Raji (cell line): ENCODE results near the gene BACE1-AS.

Experiments used
- POLR2A ChIP-seq: IDR thresholded peaks from 2 replicates; pipeline ENCODE4 v1.6.1; 2011; ENCODE audit warnings: low read depth, low read length, control low read depth; ENCODE audit not compliant: insufficient read depth

The BACE1-AS gene

GRCh38 chr11:117282956-117283355, 8.2 kb upstream of the BACE1-AS start:
- TF ChIP-seq POLR2A: no peak

DNA sequence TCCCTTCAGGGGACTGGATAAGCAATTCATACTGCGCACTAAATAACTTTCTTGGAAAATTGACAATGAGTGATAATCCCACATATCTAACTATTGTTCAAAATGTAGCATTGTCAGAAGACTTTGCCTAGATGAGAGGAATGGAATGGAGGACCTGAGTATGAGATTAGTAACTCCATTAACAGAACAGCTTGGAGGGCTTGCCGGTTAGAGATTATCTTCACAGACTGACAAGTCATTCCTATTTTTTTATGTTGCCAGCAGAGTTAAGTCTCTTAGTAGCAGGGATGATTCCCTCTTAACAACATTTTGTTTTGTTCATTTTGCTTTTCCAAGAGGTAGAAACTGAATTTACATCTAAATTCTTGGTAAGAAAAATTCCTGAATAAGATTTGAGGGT, 7.1 kb upstream of the BACE1-AS start:
- no peak for TF ChIP-seq POLR2A

GRCh38 chr11:117286588-117286987, 4.6 kb upstream of the BACE1-AS start:
- no peak for TF ChIP-seq POLR2A

DNA sequence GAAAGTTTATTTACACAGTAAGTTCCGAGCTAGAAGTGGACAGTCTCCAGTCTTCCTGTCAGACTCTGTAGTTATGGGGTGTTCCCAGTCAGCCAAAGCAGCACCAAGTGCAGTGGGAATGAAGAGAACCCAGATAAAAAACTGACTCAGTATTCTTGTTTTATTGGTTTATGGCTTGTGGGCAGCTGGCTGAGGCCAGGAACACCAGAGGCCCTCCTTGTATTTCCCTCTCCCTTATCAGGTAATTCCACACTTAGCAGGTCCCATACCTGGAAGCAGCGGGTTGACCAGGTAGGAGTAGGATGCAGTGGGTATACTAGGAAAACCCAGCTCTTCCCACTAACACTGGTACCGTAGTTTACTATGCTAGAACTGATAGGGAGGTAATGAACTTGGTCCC, 3.5 kb upstream of the BACE1-AS start:
- no peak for TF ChIP-seq POLR2A

- TF ChIP-seq POLR2A: no peak
These were observed 1.4 kb upstream of the BACE1-AS start for GRCh38 chr11:117289795-117290194.

DNA sequence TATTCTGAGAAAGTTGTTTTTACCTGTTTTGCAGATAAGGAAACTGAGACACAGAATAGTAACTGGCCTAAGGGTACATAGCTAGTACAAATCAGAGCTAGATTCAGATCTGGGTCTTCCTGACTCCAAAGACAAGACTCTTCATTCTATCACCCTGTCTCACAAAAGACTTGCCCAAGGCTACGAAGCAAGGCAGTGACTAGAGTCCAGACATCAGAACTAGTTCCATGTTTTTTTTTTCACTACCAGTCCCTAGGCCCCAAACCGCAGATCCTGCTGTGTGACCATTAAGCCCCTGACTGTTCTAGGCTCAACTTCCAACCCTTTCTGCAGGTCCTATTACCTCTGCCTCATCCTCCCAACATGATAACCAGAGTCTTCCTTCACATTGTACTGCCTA, 1.5 kb downstream of the BACE1-AS start:
- no peak for TF ChIP-seq POLR2A

DNA sequence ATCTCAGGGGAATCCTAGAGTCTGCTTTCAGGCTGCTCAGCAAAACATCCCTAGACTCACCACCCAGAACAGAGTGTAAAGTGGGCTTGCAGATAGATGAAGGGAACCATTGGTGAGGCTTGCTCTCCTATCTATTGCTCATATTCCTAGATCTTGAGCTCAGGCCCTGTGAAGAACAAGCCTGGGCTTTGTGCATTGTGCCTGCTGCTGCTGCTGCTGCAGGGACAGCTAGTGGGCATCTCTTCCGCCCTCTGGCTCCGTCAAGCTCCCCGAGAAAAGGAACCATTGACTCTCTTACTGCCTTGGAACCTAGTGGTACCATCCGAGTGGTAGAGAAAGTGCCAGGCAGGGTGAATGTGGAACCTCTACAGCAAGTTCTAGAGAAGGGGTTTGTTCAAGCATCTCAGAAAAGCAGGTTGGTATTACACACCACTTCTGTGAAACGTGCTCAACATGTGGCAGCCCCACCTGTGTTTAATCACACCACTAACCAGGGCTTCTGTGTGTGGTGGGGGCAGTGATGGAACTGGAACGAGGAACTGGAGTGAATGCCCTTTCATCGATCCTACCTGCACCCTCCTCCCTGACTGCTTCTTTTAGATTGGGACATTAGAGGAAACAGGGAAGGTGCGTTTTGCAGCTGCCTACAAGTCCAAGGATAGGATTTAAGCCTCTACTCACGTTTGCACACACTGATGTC, 4.4 kb downstream of the BACE1-AS start:
- no peak for TF ChIP-seq POLR2A

GRCh38 chr11:117296881-117297280, 5.7 kb downstream of the BACE1-AS start:
- TF ChIP-seq POLR2A: no peak

DNA sequence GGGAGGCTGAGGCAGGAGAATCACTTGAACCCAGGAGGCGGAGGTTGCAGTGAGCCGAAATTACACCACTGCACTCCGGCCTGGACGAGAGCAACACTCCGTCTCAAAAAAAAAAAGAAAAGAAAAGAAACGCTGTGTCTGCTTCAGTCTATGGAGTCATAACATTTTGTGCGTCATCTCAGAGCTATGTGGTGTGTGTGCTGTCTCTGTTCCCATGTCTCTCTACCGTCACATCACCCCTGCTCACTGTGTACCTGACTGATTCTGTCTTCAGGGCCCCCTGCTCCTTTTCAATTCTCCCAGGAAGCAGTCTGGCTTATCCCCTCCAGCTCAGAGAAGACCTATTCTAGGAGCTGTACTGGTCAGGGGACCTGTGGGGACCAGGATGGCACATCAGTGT, 7.0 kb downstream of the BACE1-AS start:
- TF ChIP-seq POLR2A: no peak

DNA sequence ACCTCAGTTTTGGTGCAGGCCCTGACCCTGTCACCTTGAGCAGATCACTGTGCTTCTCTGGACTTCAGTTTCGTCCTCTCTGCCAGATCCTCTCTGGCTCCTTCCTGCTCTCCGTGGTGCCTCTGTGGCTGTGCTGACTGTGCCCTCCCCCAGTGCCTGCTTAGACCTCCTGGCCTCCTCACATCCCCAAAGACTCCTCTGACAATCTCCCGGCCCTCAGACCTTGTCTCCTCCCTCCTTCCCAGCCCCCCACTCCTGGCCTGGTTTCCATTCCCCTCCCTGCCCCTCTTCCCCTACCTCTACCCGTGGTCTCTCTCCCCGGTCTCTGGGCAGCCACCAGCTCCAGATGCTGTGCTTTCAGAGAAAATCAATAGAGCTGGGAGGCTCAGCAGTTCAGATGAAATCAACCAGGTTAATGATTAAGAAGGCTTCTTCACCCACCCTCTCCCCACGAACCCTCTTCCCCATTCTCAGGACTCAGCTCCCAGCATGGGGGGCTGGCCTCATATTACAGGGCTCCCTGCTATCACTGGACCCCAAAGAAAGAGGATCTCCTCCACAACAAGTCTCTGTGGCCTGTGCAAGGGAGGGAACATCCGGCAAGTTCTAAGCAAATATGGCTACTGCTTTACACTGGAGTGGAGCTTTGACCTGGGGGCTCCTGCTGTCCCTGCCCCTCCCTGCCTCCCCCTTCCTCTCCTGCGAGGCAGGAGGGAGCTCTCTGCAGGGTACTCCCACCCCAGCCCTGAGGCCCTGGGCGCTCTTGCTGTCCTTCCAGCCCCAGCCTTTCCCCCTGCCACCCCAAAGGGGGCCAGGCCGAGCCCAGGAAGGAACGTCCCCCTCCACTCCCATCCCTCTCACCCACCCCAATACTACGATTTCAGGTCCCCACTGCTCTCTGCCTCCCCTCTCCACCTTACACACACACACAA, 8.5 kb downstream of the BACE1-AS start:
- TF ChIP-seq POLR2A: no peak

DNA sequence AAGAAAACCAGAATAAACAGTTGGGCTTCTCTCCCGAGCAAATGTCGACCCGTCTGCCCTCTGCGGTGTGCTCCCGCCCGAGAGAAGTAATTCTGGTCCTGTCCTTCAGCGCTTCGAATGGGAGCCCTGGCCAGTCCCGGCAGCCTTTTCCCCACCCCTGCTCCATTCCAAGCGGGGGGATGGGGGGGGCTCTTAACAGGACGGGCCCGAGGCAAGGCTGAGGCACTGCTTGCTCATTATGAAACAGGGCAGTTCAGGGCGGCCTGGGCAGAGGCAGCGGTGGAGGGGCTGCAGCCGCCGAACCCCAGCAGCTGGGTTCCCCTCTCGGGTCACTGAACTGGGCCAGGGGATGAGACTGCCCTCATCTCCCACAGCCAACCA, 9.1 kb downstream of the BACE1-AS start:
- no peak for TF ChIP-seq POLR2A

GRCh38 chr11:117300773-117301172, 9.6 kb downstream of the BACE1-AS start:
- no peak for TF ChIP-seq POLR2A

DNA sequence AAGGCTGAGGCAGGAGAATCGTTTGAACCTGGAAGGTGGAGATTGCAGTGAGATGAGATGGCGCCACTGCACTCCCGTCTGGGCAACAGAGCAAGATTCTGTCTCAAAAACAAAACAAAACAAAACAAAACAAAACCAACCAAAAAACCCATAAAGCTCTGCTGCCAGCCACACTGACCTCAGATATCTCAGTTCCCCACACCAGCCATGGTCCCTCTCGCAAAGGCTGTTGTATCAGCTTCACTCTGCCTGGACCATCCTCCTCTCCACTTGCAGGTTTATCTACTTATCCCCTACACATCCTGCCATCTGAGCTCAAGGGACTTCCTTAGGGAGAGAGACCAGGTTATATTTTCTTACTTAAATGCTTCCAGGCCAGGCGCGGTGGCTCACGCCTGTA, 11.1 kb downstream of the BACE1-AS start:
- TF ChIP-seq POLR2A: no peak

GRCh38 chr11:117303101-117303500, 12.0 kb downstream of the BACE1-AS start:
- TF ChIP-seq POLR2A: no peak

GRCh38 chr11:117303646-117304315, 12.6 kb downstream of the BACE1-AS start:
- no peak for TF ChIP-seq POLR2A

DNA sequence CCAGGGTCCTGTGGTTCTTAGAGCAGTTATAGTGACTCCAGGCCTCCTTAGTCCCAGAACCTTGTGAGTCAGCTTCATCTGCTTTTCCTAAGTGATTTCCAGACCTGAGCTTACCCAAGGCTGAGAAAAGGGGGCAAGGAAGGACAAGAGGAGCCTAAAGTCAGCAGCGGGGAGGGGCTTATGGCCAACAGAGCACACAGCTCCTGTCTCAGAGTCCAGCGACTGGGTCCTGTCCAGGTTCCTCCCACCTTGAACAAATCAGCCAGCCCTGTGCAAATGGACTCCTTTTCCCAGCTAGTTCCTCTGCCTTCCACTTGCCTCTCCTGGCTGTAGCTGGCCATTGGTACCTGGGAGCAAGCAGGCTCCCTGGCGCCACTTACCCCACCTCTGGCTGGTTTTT, 14.0 kb downstream of the BACE1-AS start:
- TF ChIP-seq POLR2A: no peak
